Hepatocyte (in vitro differentiated cells): ENCODE data around the gene C10orf143. TPM values are rescaled to one million over a fixed set of nuclear protein-coding genes. Genes with fewer than 3 reads are reported as not detected.

Source experiments
- DNase-seq: peaks from one replicate; pipeline ENCODE4 v3.0.0-alpha.2; 2016; ENCODE audit warnings: low spot score
- H2AFZ ChIP-seq: fragments of 200-600 bp; sonication (generic); 2 replicates; pipeline ENCODE4 v1.6.0; 2016; ENCODE audit warnings: antibody characterized with exemption, mild to moderate bottlenecking
- H3K27ac ChIP-seq: fragments of 200-600 bp; sonication (generic); 2 replicates; pipeline ENCODE4 v1.5.1; 2016; ENCODE audit warnings: mild to moderate bottlenecking
- H3K27me3 ChIP-seq: fragments of 200-600 bp; sonication (generic); 2 replicates; pipeline ENCODE4 v1.6.1; 2016
- H3K36me3 ChIP-seq: fragments of 200-600 bp; sonication (generic); replicated peaks from 2 replicates; pipeline ENCODE4 v1.5.1; 2016; ENCODE audit warnings: low read depth; ENCODE audit not compliant: insufficient read depth
- H3K4me1 ChIP-seq: fragments of 200-600 bp; sonication (generic); 2 replicates; pipeline ENCODE4 v1.5.1; 2016; ENCODE audit warnings: mild to moderate bottlenecking, moderate library complexity; ENCODE audit not compliant: insufficient read depth
- H3K4me2 ChIP-seq: fragments of 200-600 bp; sonication (generic); 2 replicates; pipeline ENCODE4 v1.6.0; 2016
- H3K4me3 ChIP-seq: fragments of 200-600 bp; sonication (generic); 2 replicates; pipeline ENCODE4 v1.5.1; 2016; ENCODE audit warnings: mild to moderate bottlenecking
- H3K79me2 ChIP-seq: fragments of 200-600 bp; sonication (generic); 2 replicates; pipeline ENCODE4 v1.6.0; 2017; ENCODE audit warnings: mild to moderate bottlenecking
- H3K9me2 ChIP-seq: fragments of 200-600 bp; sonication (generic); replicated peaks from 2 replicates; pipeline ENCODE4 v1.6.0; 2017; ENCODE audit warnings: mild to moderate bottlenecking; ENCODE audit not compliant: insufficient read depth
- H3K9me3 ChIP-seq: fragments of 200-600 bp; sonication (generic); 2 replicates; pipeline ENCODE4 v1.5.1; 2016; ENCODE audit warnings: low read depth, mild to moderate bottlenecking
- H4K20me1 ChIP-seq: fragments of 200-600 bp; sonication (generic); 2 replicates; pipeline ENCODE4 v1.6.0; 2016; ENCODE audit warnings: mild to moderate bottlenecking; ENCODE audit not compliant: insufficient read depth, poor library complexity, severe bottlenecking
- EZH2 ChIP-seq: fragments of 200-600 bp; sonication (generic); IDR thresholded peaks from 2 replicates; pipeline ENCODE4 v1.6.1; 2016; ENCODE audit warnings: antibody characterized with exemption, mild to moderate bottlenecking, borderline replicate concordance
- EZH2phosphoT487 ChIP-seq: fragments of 200-600 bp; sonication (generic); IDR thresholded peaks from one replicate; pipeline ENCODE4 v1.6.1; 2018; ENCODE audit warnings: antibody characterized with exemption, mild to moderate bottlenecking, low read depth, moderate library complexity; ENCODE audit not compliant: unreplicated experiment, severe bottlenecking
- WGBS: methylation state at CpG from one replicate; pipeline ENCODE4 v1.1.6; 2016; ENCODE audit warnings: low lambda C conversion rate; ENCODE audit errors: missing lambda C conversion rate; 5-methylcytosine and 5-hydroxymethylcytosine counted together
- polyA plus RNA-seq: library from polyadenylated mRNA; unstranded; fragments of >200 nt; fragmentation: Nextera tagmentation; extraction: Ambion mirVana; gene quantifications from 2 replicates; pipeline ENCODE4 v1.2.1, GENCODE V29; 2016
- total RNA-seq: library from RNA; depleted of rRNA; stranded (reverse); fragments of >200 nt; gene quantifications from 2 replicates; pipeline ENCODE4 v1.2.3, GENCODE V29; 2014
- TF ChIP-seq, protein P1 (sequence below): fragments of 200-600 bp; sonication (generic); IDR thresholded peaks from 2 replicates; pipeline ENCODE4 v1.5.1; 2016; ENCODE audit warnings: antibody characterized with exemption, mild to moderate bottlenecking; ENCODE audit not compliant: poor library complexity

Gene C10orf143
- total and polyA plus RNA-seq, 2 experiments from 2014 or later = 0.50 to 3.0 TPM

DNA sequence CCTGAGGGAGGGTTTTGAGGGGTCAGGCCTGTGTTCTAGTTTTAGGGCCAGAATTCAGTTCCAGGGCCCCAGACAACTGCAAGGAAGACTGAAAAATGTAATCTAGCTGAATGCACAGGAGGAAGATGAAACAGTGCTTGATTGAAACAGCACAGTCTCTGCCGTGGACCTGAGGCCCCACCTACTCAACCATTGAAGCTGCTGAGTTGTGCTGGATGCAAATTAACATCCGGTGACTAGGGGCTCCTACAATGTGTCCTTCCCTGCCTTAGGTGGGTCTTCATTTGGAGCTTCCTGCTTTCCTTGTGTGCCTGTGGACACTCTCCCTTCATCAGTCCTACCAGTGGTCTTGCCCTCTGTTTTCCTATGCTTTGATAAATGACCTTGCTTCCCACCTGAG is 31.2 kb upstream of the C10orf143 start:
- WGBS = 61% methylated on average over 2 of the region's 2 CpGs
- H4K20me1 ChIP-seq = peaks cover 67% of the 10 kb centered on the region

DNA sequence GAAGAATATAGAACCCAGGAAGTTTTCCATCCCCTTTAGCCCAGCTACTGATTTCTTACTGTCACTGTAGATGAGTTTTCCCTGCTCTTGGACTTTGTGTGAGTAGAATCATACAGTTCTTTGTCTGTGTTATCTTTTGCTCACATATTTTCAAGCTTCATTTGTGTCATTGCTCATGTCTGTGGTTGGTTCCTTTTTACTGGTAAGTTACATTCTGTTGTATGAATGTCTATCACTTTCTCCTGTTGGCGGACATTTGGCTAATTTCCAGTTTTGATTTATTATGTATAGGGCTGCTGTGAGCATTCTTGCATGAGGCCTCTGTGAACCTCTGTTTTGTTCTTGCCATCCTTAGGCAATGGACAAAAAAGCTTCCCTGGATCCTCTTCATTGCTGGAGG is 30.8 kb upstream of the C10orf143 start:
- Histone ChIP-seq H3K27me3 (no peaks in the 10 kb centered on the region), H4K20me1 (peaks cover 67% of the 10 kb centered on the region), H3K9me2 (no peaks in the 10 kb centered on the region), H3K79me2 (peaks cover 98% of the 10 kb centered on the region), H2AFZ (no peak overlapping the region), H3K4me2 (peak overlapping the region; percentile 16), H3K36me3 (no peaks in the 10 kb centered on the region), H3K27ac (no peak overlapping the region), H3K4me1 (peaks cover 15% of the 10 kb centered on the region), H3K4me3 (no peak overlapping the region), H3K9me3 (no peaks in the 10 kb centered on the region)
- no peak for DNase-seq
- TF ChIP-seq EZH2phosphoT487 (no peak), EZH2 (no peak)
- TF ChIP-seq, protein P1, sequence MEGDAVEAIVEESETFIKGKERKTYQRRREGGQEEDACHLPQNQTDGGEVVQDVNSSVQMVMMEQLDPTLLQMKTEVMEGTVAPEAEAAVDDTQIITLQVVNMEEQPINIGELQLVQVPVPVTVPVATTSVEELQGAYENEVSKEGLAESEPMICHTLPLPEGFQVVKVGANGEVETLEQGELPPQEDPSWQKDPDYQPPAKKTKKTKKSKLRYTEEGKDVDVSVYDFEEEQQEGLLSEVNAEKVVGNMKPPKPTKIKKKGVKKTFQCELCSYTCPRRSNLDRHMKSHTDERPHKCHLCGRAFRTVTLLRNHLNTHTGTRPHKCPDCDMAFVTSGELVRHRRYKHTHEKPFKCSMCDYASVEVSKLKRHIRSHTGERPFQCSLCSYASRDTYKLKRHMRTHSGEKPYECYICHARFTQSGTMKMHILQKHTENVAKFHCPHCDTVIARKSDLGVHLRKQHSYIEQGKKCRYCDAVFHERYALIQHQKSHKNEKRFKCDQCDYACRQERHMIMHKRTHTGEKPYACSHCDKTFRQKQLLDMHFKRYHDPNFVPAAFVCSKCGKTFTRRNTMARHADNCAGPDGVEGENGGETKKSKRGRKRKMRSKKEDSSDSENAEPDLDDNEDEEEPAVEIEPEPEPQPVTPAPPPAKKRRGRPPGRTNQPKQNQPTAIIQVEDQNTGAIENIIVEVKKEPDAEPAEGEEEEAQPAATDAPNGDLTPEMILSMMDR = no peak
- 92% methylated on average over 1 of the region's 1 CpG for WGBS

More for the DNA sequence above, 31.2 kb upstream of the C10orf143 start:
- Histone ChIP-seq H2AFZ (no peak overlapping the region), H3K4me3 (no peak overlapping the region), H3K36me3 (no peaks in the 10 kb centered on the region), H3K79me2 (peaks cover 98% of the 10 kb centered on the region), H3K9me2 (no peaks in the 10 kb centered on the region), H3K9me3 (no peaks in the 10 kb centered on the region), H3K4me2 (peak overlapping the region; percentile 16), H3K27ac (no peak overlapping the region), H3K27me3 (no peaks in the 10 kb centered on the region), H3K4me1 (peaks cover 15% of the 10 kb centered on the region)
- TF ChIP-seq EZH2phosphoT487 (no peak), EZH2 (no peak)
- TF ChIP-seq, protein P1 = no peak
- DNase-seq = no peak

DNA sequence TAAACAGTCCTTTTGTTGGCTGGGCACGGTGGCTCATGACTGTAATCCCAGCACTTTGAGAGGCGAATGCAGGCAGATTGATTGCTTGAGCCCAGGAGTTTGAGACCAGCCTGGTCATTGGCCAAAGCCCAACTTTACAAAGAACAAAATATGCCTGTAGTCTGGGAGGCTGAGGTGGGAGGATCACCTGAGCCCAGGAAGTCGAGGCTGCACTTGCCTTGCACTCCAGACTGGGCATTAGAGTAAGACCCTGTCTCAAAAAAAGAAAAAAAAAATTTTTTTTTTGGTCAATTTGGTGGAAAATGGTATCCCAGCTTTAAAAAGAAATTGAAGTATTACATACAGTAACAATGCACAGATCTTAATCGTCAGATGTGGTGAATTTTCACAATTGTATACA is 30.4 kb upstream of the C10orf143 start:
- H3K9me3 ChIP-seq = no peaks in the 10 kb centered on the region
- H3K4me1 ChIP-seq = peaks cover 15% of the 10 kb centered on the region
- no peak overlapping the region for H3K4me3 ChIP-seq
- TF ChIP-seq EZH2phosphoT487 (no peak), EZH2 (no peak)
- TF ChIP-seq, protein P1 = no peak
- H3K36me3 ChIP-seq = no peaks in the 10 kb centered on the region
- no peaks in the 10 kb centered on the region for H3K27me3 ChIP-seq
- no peak overlapping the region for H3K4me2 ChIP-seq
- no peak for DNase-seq
- WGBS = 96% methylated on average over 4 of the region's 4 CpGs
- no peak overlapping the region for H3K27ac ChIP-seq
- peaks cover 63% of the 10 kb centered on the region for H4K20me1 ChIP-seq
- peaks cover 95% of the 10 kb centered on the region for H3K79me2 ChIP-seq
- H3K9me2 ChIP-seq = no peaks in the 10 kb centered on the region
- H2AFZ ChIP-seq = no peak overlapping the region

DNA sequence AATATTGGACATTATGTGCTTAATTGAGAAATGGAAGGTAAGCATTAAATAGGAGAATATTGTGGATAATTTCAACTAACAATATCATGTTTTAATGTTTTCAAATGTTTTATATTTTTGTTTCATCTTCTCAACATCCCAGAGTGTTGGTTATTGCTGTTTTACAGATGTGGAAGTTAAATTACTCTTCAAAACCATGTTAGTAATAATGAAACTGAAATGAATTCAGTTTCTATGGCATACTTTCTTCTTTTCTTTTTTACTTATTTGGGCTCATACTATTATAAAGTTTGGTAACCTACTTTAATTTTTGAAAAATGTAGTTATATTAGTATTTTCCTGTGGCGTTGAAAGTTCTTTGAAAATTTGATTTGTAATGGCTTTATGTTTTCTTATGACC is 29.8 kb upstream of the C10orf143 start:
- H3K27me3 ChIP-seq = no peaks in the 10 kb centered on the region
- H3K27ac ChIP-seq = no peak overlapping the region
- peaks cover 89% of the 10 kb centered on the region for H3K79me2 ChIP-seq
- no peak overlapping the region for H2AFZ ChIP-seq
- H3K4me3 ChIP-seq = no peak overlapping the region
- H3K4me2 ChIP-seq = no peak overlapping the region
- H3K9me3 ChIP-seq = no peaks in the 10 kb centered on the region
- H3K4me1 ChIP-seq = peaks cover 15% of the 10 kb centered on the region
- H3K9me2 ChIP-seq = no peaks in the 10 kb centered on the region
- TF ChIP-seq EZH2phosphoT487 (no peak), EZH2 (no peak)
- TF ChIP-seq, protein P1 = no peak
- DNase-seq = no peak
- H4K20me1 ChIP-seq = peaks cover 57% of the 10 kb centered on the region
- 91% methylated on average over 1 of the region's 1 CpG for WGBS
- no peaks in the 10 kb centered on the region for H3K36me3 ChIP-seq
